ENCODE measurements around the gene MYO7B. TPM values are rescaled to one million over a fixed set of nuclear protein-coding genes. Genes with fewer than 3 reads are reported as not detected.

The MYO7B gene
- total and polyA plus RNA-seq, 4 donors: 1.8 to 20.0 (median 7.4) TPM

- no peak overlapping the region for H3K4me3 ChIP-seq (ENCODE audit: low read depth, low read length)
- H3K27me3 ChIP-seq (ENCODE audit: control insufficient read depth, insufficient read depth, low read length): no peaks in the 10 kb centered on the region
- no peak overlapping the region for H3K27ac ChIP-seq (ENCODE audit: low read depth, low read length)
- H3K9me3 ChIP-seq (ENCODE audit: control insufficient read depth, insufficient read depth, low read length): no peaks in the 10 kb centered on the region
- DNase-seq (ENCODE audit: low read depth in 4 of 6, low spot score in 6 of 6): no peak
- H3K36me3 ChIP-seq (ENCODE audit: control insufficient read depth, insufficient read depth, low read length): peaks cover 10% of the 10 kb centered on the region
- H3K4me1 ChIP-seq (ENCODE audit: control insufficient read depth, insufficient read depth, low read length): peaks cover 5% of the 10 kb centered on the region
- WGBS (ENCODE audit: insufficient coverage): 79% methylated on average over 14 of the region's 16 CpGs
Measured at GRCh38 chr2:127619877-127620705, 84.6 kb downstream of the MYO7B start.

GRCh38 chr2:127620866-127621265, 85.4 kb downstream of the MYO7B start:
- no peak for DNase-seq (ENCODE audit: low read depth in 4 of 6, low spot score in 6 of 6)
- peaks cover 1% of the 10 kb centered on the region for H3K4me1 ChIP-seq (ENCODE audit: control insufficient read depth, insufficient read depth, low read length)
- no peaks in the 10 kb centered on the region for H3K27me3 ChIP-seq (ENCODE audit: control insufficient read depth, insufficient read depth, low read length)
- no peak overlapping the region for H3K4me3 ChIP-seq (ENCODE audit: low read depth, low read length)
- H3K27ac ChIP-seq (ENCODE audit: low read depth, low read length): no peak overlapping the region
- 0% methylated on average over 1 of the region's 3 CpGs for WGBS (ENCODE audit: insufficient coverage)
- no peaks in the 10 kb centered on the region for H3K9me3 ChIP-seq (ENCODE audit: control insufficient read depth, insufficient read depth, low read length)
- H3K36me3 ChIP-seq (ENCODE audit: control insufficient read depth, insufficient read depth, low read length): peaks cover 13% of the 10 kb centered on the region

- 91% methylated on average over 14 of the region's 15 CpGs for WGBS (ENCODE audit: insufficient coverage)
- Histone ChIP-seq H3K9me3 (ENCODE audit: control insufficient read depth, insufficient read depth, low read length) (no peaks in the 10 kb centered on the region), H3K27me3 (ENCODE audit: control insufficient read depth, insufficient read depth, low read length) (no peaks in the 10 kb centered on the region), H3K27ac (ENCODE audit: low read depth, low read length) (no peak overlapping the region), H3K4me3 (ENCODE audit: low read depth, low read length) (no peak overlapping the region), H3K4me1 (ENCODE audit: control insufficient read depth, insufficient read depth, low read length) (no peaks in the 10 kb centered on the region), H3K36me3 (ENCODE audit: control insufficient read depth, insufficient read depth, low read length) (peaks cover 16% of the 10 kb centered on the region)
- no peak for DNase-seq (ENCODE audit: low read depth in 4 of 6, low spot score in 6 of 6)
Measured at GRCh38 chr2:127621981-127622431, 86.5 kb downstream of the MYO7B start.

- no peaks in the 10 kb centered on the region for H3K9me3 ChIP-seq (ENCODE audit: control insufficient read depth, insufficient read depth, low read length)
- DNase-seq (ENCODE audit: low read depth in 4 of 6, low spot score in 6 of 6): no peak
- H3K4me3 ChIP-seq (ENCODE audit: low read depth, low read length): no peak overlapping the region
- H3K4me1 ChIP-seq (ENCODE audit: control insufficient read depth, insufficient read depth, low read length): no peaks in the 10 kb centered on the region
- H3K27me3 ChIP-seq (ENCODE audit: control insufficient read depth, insufficient read depth, low read length): no peaks in the 10 kb centered on the region
- H3K27ac ChIP-seq (ENCODE audit: low read depth, low read length): no peak overlapping the region
- peaks cover 16% of the 10 kb centered on the region for H3K36me3 ChIP-seq (ENCODE audit: control insufficient read depth, insufficient read depth, low read length)
- 96% methylated on average over 18 of the region's 21 CpGs for WGBS (ENCODE audit: insufficient coverage)
Measured at GRCh38 chr2:127622561-127623387, 87.3 kb downstream of the MYO7B start.

- Histone ChIP-seq H3K27me3 (ENCODE audit: control insufficient read depth, insufficient read depth, low read length) (no peaks in the 10 kb centered on the region), H3K4me1 (ENCODE audit: control insufficient read depth, insufficient read depth, low read length) (no peaks in the 10 kb centered on the region)
- WGBS (ENCODE audit: insufficient coverage): 91% methylated on average over 31 of the region's 38 CpGs
Measured at GRCh38 chr2:127623388-127624319, 88.2 kb downstream of the MYO7B start.

GRCh38 chr2:127624320-127624755, 88.9 kb downstream of the MYO7B start:
- 96% methylated on average over 4 of the region's 5 CpGs for WGBS (ENCODE audit: insufficient coverage)
- no peaks in the 10 kb centered on the region for H3K27me3 ChIP-seq (ENCODE audit: control insufficient read depth, insufficient read depth, low read length)
- peaks cover 16% of the 10 kb centered on the region for H3K36me3 ChIP-seq (ENCODE audit: control insufficient read depth, insufficient read depth, low read length)
- no peak overlapping the region for H3K4me3 ChIP-seq (ENCODE audit: low read depth, low read length)
- H3K27ac ChIP-seq (ENCODE audit: low read depth, low read length): no peak overlapping the region
- H3K9me3 ChIP-seq (ENCODE audit: control insufficient read depth, insufficient read depth, low read length): no peaks in the 10 kb centered on the region
- no peak for DNase-seq (ENCODE audit: low read depth in 4 of 6, low spot score in 6 of 6)
- H3K4me1 ChIP-seq (ENCODE audit: control insufficient read depth, insufficient read depth, low read length): no peaks in the 10 kb centered on the region

More at GRCh38 chr2:127623388-127624319, 88.2 kb downstream of the MYO7B start:
- H3K27ac ChIP-seq (ENCODE audit: low read depth, low read length): no peak overlapping the region
- no peaks in the 10 kb centered on the region for H3K9me3 ChIP-seq (ENCODE audit: control insufficient read depth, insufficient read depth, low read length)
- peaks cover 16% of the 10 kb centered on the region for H3K36me3 ChIP-seq (ENCODE audit: control insufficient read depth, insufficient read depth, low read length)
- no peak for DNase-seq (ENCODE audit: low read depth in 4 of 6, low spot score in 6 of 6)
- no peak overlapping the region for H3K4me3 ChIP-seq (ENCODE audit: low read depth, low read length)

GRCh38 chr2:127624756-127625571, 89.5 kb downstream of the MYO7B start:
- WGBS (ENCODE audit: insufficient coverage): 81% methylated on average over 18 of the region's 23 CpGs

GRCh38 chr2:127625572-127625951, 90.1 kb downstream of the MYO7B start:
- no peaks in the 10 kb centered on the region for H3K27me3 ChIP-seq (ENCODE audit: control insufficient read depth, insufficient read depth, low read length)
- H3K4me1 ChIP-seq (ENCODE audit: control insufficient read depth, insufficient read depth, low read length): no peaks in the 10 kb centered on the region
- H3K9me3 ChIP-seq (ENCODE audit: control insufficient read depth, insufficient read depth, low read length): no peaks in the 10 kb centered on the region
- no peak for DNase-seq (ENCODE audit: low read depth in 4 of 6, low spot score in 6 of 6)
- no peak overlapping the region for H3K4me3 ChIP-seq (ENCODE audit: low read depth, low read length)
- WGBS (ENCODE audit: insufficient coverage): 96% methylated on average over 2 of the region's 2 CpGs
- no peak overlapping the region for H3K27ac ChIP-seq (ENCODE audit: low read depth, low read length)
- H3K36me3 ChIP-seq (ENCODE audit: control insufficient read depth, insufficient read depth, low read length): peaks cover 13% of the 10 kb centered on the region

More at GRCh38 chr2:127624756-127625571, 89.5 kb downstream of the MYO7B start:
- Histone ChIP-seq H3K4me3 (ENCODE audit: low read depth, low read length) (no peak overlapping the region), H3K9me3 (ENCODE audit: control insufficient read depth, insufficient read depth, low read length) (no peaks in the 10 kb centered on the region), H3K36me3 (ENCODE audit: control insufficient read depth, insufficient read depth, low read length) (peaks cover 15% of the 10 kb centered on the region), H3K27me3 (ENCODE audit: control insufficient read depth, insufficient read depth, low read length) (no peaks in the 10 kb centered on the region), H3K27ac (ENCODE audit: low read depth, low read length) (no peak overlapping the region), H3K4me1 (ENCODE audit: control insufficient read depth, insufficient read depth, low read length) (no peaks in the 10 kb centered on the region)
- no peak for DNase-seq (ENCODE audit: low read depth in 4 of 6, low spot score in 6 of 6)
